ENCODE data around the gene SCUBE1.

DNA sequence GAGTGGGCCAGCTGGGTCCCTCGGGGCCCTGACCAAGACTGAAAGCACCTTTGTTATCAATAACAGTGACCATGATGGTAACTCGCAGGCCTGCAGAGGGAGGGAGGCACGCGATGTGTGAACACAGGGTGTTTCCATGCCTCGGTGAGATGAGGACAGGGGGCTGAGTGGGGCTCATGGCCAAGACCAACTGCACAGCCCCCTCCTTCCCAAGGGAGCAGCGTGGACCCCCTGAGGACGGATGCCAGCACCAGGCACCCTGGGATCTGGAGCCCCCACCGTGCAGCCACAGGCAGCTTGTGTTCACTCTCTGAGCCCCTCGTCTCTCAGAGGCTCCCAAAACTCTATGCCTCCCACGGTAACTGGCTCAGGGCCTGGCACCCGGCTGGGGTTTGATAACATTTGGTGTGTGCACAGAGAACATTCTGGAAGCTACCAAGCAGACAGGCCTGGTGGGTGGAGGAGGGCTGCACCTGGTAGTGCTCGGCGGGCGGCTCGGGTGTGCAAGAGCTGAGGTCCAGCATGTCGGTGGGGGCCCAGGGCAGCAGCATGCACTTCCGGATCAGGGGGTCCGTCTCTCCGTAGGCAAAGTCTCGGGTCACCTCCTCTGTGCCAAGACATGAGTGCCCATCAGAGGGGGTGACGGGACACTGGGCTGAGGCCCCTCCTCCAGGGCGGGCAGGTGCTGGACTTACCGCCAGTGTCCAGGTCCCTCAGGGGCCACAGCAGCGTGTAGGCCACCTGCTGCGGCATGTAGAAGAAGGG lies 163.8 kb downstream of the SCUBE1 start:
- TF ChIP-seq, protein P1, sequence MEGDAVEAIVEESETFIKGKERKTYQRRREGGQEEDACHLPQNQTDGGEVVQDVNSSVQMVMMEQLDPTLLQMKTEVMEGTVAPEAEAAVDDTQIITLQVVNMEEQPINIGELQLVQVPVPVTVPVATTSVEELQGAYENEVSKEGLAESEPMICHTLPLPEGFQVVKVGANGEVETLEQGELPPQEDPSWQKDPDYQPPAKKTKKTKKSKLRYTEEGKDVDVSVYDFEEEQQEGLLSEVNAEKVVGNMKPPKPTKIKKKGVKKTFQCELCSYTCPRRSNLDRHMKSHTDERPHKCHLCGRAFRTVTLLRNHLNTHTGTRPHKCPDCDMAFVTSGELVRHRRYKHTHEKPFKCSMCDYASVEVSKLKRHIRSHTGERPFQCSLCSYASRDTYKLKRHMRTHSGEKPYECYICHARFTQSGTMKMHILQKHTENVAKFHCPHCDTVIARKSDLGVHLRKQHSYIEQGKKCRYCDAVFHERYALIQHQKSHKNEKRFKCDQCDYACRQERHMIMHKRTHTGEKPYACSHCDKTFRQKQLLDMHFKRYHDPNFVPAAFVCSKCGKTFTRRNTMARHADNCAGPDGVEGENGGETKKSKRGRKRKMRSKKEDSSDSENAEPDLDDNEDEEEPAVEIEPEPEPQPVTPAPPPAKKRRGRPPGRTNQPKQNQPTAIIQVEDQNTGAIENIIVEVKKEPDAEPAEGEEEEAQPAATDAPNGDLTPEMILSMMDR (IDR thresholded peaks at IDR 0.05) = no peak
- TF ChIP-seq POLR2A (IDR thresholded peaks at IDR 0.05) = no peak

Data from gastroesophageal sphincter (tissue), 3 donors.